Upper lobe of left lung (tissue), 6 donors: ENCODE measurements around the gene PDE9A. TPM values are rescaled to one million over a fixed set of nuclear protein-coding genes. Genes with fewer than 3 reads are reported as not detected.
"Not testable (repeated sequence)": the region's sequence is repeated elsewhere in the genome, so short reads cannot be mapped to it uniquely, and the experiment has no call there.

Source experiments
- ATAC-seq, 2 donors: fragments of 200-7000 bp; cut with Tn5 transposase; one replicate each; pipeline ENCODE4 v1.9.1; 2022; ENCODE audit warnings: mild to moderate bottlenecking in 2 of 2, moderate library complexity in 2 of 2; ENCODE audit not compliant: low FRiP score in 2 of 2
- DNase-seq, 2 donors: peaks; one replicate each; pipeline ENCODE4 v3.0.0-alpha.2; 2019 to 2020
- H3K27ac ChIP-seq, 4 donors: fragments of 200-600 bp; sonication (generic); one replicate each; pipeline ENCODE4 v1.5.1; 2016 to 2019
- H3K27me3 ChIP-seq, 4 donors: fragments of 200-600 bp; sonication (generic); one replicate each; pipeline ENCODE4 v1.5.1; 2017 to 2019
- H3K36me3 ChIP-seq, 4 donors: fragments of 200-600 bp; sonication (generic); one replicate each; pipeline ENCODE4 v1.5.1; 2016 to 2019
- H3K4me1 ChIP-seq, 4 donors: fragments of 200-600 bp; sonication (generic); one replicate each; pipeline ENCODE4 v1.5.1; 2018 to 2019
- H3K4me3 ChIP-seq, 4 donors: fragments of 200-600 bp; sonication (generic); one replicate each; pipeline ENCODE4 v1.5.1; 2017 to 2019; ENCODE audit warnings: mild to moderate bottlenecking in 2 of 4, moderate library complexity in 1 of 4
- H3K9me3 ChIP-seq, 4 donors: fragments of 200-600 bp; sonication (generic); one replicate each; pipeline ENCODE4 v1.5.1; 2018 to 2019
- EP300 ChIP-seq, 4 donors: sonication (generic); formaldehyde crosslinking; IDR thresholded peaks; one replicate each; pipeline ENCODE4 v1.5.1; 2017; ENCODE audit warnings: antibody characterized with exemption in 4 of 4, control low read depth in 2 of 4
- POLR2A ChIP-seq, 4 donors: fragments of 450-650 bp; IDR thresholded peaks; one replicate each; pipeline ENCODE4 v1.5.1; 2016 to 2017; ENCODE audit warnings: antibody characterized with exemption in 4 of 4, mild to moderate bottlenecking in 2 of 4
- POLR2AphosphoS5 ChIP-seq, 2 donors: sonication (generic); formaldehyde crosslinking; IDR thresholded peaks; one replicate each; pipeline ENCODE4 v1.5.1; 2017; ENCODE audit warnings: antibody characterized with exemption in 2 of 2
- WGBS, 2 donors: methylation state at CpG; one replicate each; pipeline ENCODE4 v1.1.5; 2017 to 2018; 5-methylcytosine and 5-hydroxymethylcytosine counted together
- total RNA-seq, 6 donors: library from RNA; depleted of rRNA in 4 of 6; stranded (reverse); fragments of >200 nt in 4 of 6; gene quantifications; one replicate each; pipeline versions ENCODE4 v1.1.0 to v1.2.1, GENCODE V29; 2016 to 2021
- TF ChIP-seq, protein P1 (sequence below), 6 experiments: fragments of 450-650 bp in 4 of 6; fragments of 200-600 bp in 2 of 6; sonication (generic) in 2 of 6; IDR thresholded peaks; one replicate each; pipeline ENCODE4 v1.5.1; 2016 to 2019; ENCODE audit warnings: antibody characterized with exemption in 6 of 6
- donor health status: DM: no; HTN: no; CAD: no; lungs with moderate emphysema.
- donor health status: DM: no; HTN: yes; CAD: no; lungs with severe emphysema.

PDE9A gene
- total RNA-seq, 6 donors from 2014 or later = 4.0 to 12.4 (median 6.6) TPM

GRCh38 chr21:42705746-42706374 is 52.4 kb downstream of the PDE9A start:
- no peaks in the 10 kb centered on the region for H3K9me3 ChIP-seq
- no peak overlapping the region for H3K27ac ChIP-seq
- peak in 1 of 2 donors; percentile 66 for DNase-seq
- WGBS, 2 donors = 94 to 95% methylated on average over 14 of the region's 14 CpGs
- no peak for ATAC-seq
- no peaks in the 10 kb centered on the region for H3K27me3 ChIP-seq
- H3K4me1 ChIP-seq = no peaks in the 10 kb centered on the region
- no peaks in the 10 kb centered on the region for H3K36me3 ChIP-seq
- TF ChIP-seq POLR2AphosphoS5 (IDR thresholded peaks at IDR 0.05) (no peak), EP300 (IDR thresholded peaks at IDR 0.05) (no peak), POLR2A (IDR thresholded peaks at IDR 0.05) (no peak)
- TF ChIP-seq, protein P1, sequence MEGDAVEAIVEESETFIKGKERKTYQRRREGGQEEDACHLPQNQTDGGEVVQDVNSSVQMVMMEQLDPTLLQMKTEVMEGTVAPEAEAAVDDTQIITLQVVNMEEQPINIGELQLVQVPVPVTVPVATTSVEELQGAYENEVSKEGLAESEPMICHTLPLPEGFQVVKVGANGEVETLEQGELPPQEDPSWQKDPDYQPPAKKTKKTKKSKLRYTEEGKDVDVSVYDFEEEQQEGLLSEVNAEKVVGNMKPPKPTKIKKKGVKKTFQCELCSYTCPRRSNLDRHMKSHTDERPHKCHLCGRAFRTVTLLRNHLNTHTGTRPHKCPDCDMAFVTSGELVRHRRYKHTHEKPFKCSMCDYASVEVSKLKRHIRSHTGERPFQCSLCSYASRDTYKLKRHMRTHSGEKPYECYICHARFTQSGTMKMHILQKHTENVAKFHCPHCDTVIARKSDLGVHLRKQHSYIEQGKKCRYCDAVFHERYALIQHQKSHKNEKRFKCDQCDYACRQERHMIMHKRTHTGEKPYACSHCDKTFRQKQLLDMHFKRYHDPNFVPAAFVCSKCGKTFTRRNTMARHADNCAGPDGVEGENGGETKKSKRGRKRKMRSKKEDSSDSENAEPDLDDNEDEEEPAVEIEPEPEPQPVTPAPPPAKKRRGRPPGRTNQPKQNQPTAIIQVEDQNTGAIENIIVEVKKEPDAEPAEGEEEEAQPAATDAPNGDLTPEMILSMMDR (IDR thresholded peaks at IDR 0.05) = no peak
- no peak overlapping the region for H3K4me3 ChIP-seq

- no peaks in the 10 kb centered on the region for H3K9me3 ChIP-seq
- ATAC-seq (no peak), DNase-seq (no peak)
- no peak overlapping the region for H3K4me3 ChIP-seq
- no peak overlapping the region for H3K27ac ChIP-seq
- 93 to 94% methylated on average over 13 of the region's 13 CpGs for WGBS, 2 donors
- H3K36me3 ChIP-seq = no peaks in the 10 kb centered on the region
- no peaks in the 10 kb centered on the region for H3K4me1 ChIP-seq
- TF ChIP-seq POLR2A (IDR thresholded peaks at IDR 0.05) = no peak
- TF ChIP-seq EP300 (IDR thresholded peaks at IDR 0.05) = no peak
- TF ChIP-seq POLR2AphosphoS5 (IDR thresholded peaks at IDR 0.05) = no peak
- TF ChIP-seq, protein P1 (IDR thresholded peaks at IDR 0.05) = no peak
- H3K27me3 ChIP-seq = no peaks in the 10 kb centered on the region
Observed at GRCh38 chr21:42706765-42707164, 53.3 kb downstream of the PDE9A start.

DNA sequence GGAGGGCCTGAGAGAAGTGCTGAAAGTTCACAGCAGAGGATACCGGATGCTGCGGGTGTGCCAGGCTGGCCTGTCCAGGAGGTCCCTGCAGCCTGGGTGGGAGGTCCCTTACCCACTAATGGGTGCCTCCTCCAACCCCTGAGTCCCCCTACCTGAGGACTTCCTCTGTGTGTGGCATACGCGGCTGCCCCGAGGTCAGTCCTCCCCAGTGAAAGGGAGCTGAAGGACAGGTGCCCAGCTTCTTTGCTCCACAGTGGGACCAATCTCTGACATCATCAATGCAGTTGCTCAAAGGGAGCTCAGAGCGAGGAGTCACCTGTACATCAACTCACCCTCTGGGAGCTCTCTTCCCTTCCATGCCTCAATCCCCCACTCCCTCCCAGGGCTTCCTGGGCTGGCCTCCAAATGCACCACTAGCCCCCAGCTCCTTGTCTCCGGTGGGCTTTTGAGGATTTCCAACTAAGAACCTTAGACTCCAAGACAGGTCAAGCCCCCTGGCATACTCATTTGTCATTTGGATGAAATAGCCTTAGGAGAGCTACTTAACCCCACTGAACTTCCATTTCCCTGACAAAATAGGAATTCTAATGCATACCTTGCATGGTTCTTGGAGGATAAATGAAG is 53.9 kb downstream of the PDE9A start:
- no peak for ATAC-seq
- 85 to 93% methylated on average over 7 of the region's 7 CpGs for WGBS, 2 donors

GRCh38 chr21:42708107-42708506 is 54.7 kb downstream of the PDE9A start:
- no peak overlapping the region for H3K27ac ChIP-seq
- no peaks in the 10 kb centered on the region for H3K36me3 ChIP-seq
- H3K4me1 ChIP-seq = no peaks in the 10 kb centered on the region
- H3K9me3 ChIP-seq = no peaks in the 10 kb centered on the region
- no peak for DNase-seq
- no peak for ATAC-seq
- H3K27me3 ChIP-seq = no peaks in the 10 kb centered on the region
- no peak for TF ChIP-seq POLR2AphosphoS5 (IDR thresholded peaks at IDR 0.05)
- TF ChIP-seq EP300 (IDR thresholded peaks at IDR 0.05) = no peak
- no peak for TF ChIP-seq POLR2A (IDR thresholded peaks at IDR 0.05)
- TF ChIP-seq, protein P1 (IDR thresholded peaks at IDR 0.05) = no peak
- H3K4me3 ChIP-seq = no peak overlapping the region
- WGBS, 2 donors = 84 to 95% methylated on average over 7 of the region's 7 CpGs

More for the DNA sequence above, 53.9 kb downstream of the PDE9A start:
- no peak overlapping the region for H3K27ac ChIP-seq
- no peak for DNase-seq
- no peaks in the 10 kb centered on the region for H3K9me3 ChIP-seq
- H3K36me3 ChIP-seq = no peaks in the 10 kb centered on the region
- H3K4me3 ChIP-seq = no peak overlapping the region
- H3K4me1 ChIP-seq = no peaks in the 10 kb centered on the region
- no peaks in the 10 kb centered on the region for H3K27me3 ChIP-seq
- TF ChIP-seq EP300 (IDR thresholded peaks at IDR 0.05) (no peak), POLR2A (IDR thresholded peaks at IDR 0.05) (no peak), POLR2AphosphoS5 (IDR thresholded peaks at IDR 0.05) (no peak)
- TF ChIP-seq, protein P1 (IDR thresholded peaks at IDR 0.05) = no peak

DNA sequence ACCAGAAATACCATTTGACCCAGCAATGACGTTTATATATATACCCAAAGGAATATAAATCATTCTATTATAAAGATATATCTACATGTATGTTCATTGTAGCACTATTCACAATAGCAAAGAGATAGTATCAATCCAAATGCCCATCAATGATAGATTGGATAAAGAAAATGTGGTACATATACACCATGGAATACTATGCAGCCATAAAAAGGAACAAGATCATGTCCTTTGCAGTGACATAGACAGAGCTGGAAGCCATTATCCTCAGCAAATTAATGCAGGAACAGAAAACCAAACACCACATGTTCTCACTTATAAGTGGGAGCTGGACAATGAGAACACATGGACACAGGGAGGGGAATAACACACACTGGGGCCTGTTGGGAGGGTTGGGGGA is 55.5 kb downstream of the PDE9A start:
- not testable (repeated sequence) for DNase-seq, H3K27ac ChIP-seq, H3K4me1 ChIP-seq, H3K36me3 ChIP-seq, ATAC-seq, H3K4me3 ChIP-seq, H3K9me3 ChIP-seq, H3K27me3 ChIP-seq
- 79 to 90% methylated on average over 1 of the region's 1 CpG for WGBS, 2 donors
